COLO829 (cell line): ENCODE measurements around the gene KRTCAP3.

Experiments used
- DNase-seq: peaks from one replicate; pipeline ENCODE4 v3.0.0; 2012; ENCODE audit warnings: low spot score

The KRTCAP3 gene

DNA sequence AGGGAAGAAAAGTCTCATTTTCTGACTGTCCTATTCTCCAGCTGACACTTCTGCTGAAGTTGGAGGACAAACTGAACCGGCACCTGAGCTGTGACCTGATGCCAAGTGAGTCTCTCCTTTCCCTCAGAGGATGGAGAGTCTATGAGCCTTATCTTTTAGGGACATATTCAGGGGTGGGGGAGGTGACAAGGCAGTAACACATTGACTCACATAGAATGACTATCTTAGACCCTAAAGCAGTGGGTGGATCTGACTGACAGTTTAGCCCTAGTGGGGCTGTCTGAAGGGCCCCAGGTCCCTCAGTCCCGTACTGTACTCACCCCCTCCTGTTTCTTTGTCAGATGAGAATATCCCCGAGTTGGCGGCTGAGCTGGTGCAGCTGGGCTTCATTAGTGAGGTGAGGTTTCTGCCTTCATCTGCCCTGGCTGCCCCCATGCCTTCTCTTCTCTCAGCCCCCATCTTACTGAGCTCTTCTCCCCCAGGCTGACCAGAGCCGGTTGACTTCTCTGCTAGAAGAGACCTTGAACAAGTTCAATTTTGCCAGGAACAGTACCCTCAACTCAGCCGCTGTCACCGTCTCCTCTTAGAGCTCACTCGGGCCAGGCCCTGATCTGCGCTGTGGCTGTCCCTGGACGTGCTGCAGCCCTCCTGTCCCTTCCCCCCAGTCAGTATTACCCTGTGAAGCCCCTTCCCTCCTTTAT is 805 bp upstream of the KRTCAP3 start:
- DNase-seq: no peak

DNA sequence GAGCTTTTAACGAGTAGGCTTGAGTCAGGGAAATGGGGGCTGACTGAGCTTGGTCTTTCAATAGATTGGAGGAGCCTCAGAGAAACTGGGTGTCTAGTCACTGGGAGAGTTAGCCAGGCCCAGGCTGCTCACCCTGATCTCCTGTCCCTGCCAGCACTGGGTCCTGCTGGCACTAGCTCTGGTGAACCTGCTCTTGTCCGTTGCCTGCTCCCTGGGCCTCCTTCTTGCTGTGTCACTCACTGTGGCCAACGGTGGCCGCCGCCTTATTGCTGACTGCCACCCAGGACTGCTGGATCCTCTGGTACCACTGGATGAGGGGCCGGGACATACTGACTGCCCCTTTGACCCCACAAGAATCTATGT is 720 bp downstream of the KRTCAP3 start:
- no peak for DNase-seq

DNA sequence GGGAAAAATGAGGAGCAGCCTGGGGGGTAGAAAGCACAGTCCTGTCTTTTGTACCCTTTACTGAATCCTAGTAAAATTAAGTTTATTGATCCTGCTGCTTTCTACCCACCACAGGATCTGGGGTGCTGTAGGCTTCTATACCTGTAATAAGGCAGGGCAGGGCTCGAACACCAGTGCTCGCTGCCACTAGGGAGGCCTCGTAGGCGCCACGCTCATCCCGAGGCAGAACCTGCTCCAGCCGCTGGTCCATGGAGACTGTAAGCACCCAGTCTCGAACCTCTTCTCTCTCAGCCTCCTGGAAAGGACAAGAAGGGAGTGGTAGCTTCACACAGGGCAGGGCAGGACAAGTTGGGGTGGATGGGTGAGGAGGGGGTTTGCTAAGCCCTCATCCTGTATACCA is 3.0 kb downstream of the KRTCAP3 start:
- DNase-seq: no peak

DNA sequence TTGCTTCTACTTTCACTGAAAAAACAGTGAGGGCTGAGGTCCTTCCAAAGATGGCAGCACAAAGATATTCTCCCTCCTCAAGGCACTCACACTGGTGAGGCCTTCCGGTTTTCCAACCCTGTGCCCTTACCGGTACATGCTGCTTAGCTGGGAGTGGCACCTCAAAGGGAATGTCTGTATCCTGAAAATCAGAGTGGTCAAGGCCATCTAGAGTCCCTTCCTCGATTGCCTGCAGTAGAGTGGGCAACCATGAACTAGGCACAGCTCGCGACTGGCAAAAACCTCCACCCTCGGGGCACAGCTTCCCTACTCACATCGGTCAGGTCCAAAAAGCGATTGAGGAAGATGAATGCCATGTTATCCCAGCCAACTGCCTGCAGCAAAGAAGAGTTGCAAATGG is 3.4 kb downstream of the KRTCAP3 start:
- DNase-seq: no peak

DNA sequence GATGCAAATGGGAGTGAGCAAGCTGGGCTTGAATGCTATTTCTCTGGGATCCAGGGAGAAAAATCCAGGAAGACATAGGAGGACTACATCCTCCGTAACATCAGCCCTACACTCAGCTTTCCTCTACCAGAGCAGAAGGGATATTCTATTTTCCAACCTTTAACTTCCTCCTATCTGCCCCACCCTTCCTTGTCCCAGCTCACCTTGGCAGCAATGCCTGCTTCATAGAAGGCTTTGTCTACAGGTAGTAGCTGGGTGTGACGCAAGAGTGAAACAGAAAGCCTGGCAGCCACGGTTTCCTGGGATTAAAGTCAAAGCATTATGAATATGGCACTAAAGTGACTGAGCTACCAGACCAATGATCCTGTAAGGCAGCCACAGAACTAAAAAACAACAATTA is 3.9 kb downstream of the KRTCAP3 start:
- no peak for DNase-seq

DNA sequence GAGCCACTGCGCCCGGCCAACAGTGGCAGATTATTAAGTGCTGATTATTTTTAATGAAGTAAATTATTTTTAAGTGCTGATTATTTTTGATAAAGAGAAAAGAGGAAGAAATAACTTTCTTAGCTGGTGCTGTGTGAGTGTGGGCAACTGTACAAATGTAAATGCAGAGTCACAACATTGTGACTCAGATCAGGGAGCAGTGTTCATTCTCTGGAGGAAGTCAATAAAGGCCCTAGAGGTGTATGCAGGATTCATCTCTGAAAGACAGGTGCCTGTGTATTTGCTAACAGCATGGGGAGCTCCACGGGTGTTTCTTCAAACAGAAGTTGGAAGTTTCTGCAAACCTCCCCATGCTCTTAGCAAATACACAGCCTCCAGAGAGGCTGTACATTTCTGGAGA is 6.2 kb downstream of the KRTCAP3 start:
- DNase-seq: no peak

DNA sequence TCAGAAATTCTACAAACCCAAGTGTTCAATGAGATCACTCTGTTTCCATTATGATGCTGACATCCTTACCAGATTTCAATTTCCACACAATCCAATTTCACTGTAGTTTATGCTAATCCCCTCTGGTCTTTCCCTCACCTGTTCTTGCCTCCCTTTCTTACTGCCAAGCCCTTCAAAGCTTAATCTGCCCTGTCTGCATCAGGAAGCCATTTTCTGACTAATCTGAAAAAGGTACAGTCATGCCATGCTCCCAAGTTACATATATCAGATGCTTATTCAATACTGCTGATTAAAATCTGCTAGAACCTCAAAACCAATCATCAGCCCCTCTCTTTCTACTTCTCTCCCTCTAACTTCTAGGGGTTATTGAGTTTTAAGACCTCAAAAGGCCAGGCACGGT is 8.9 kb downstream of the KRTCAP3 start:
- no peak for DNase-seq

DNA sequence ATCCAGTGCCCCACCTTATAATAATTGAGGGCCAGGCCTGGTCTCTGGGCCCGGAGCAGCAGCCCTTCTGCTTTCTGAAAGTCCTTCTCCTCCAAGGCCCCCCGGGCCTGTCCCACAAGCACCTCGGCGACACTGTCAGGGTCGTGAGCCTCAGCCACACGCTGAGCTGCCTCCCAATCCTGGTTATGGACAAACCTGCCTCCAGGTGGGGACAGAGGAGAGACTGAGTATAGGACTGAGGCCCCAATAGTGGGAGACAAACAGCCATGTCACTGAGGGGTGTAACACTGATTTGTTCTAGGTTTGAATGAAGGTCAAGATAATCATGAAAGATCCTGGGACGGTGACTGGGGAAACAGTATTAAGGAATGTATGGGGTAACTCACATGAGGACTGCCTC is 11.8 kb downstream of the KRTCAP3 start:
- no peak for DNase-seq

DNA sequence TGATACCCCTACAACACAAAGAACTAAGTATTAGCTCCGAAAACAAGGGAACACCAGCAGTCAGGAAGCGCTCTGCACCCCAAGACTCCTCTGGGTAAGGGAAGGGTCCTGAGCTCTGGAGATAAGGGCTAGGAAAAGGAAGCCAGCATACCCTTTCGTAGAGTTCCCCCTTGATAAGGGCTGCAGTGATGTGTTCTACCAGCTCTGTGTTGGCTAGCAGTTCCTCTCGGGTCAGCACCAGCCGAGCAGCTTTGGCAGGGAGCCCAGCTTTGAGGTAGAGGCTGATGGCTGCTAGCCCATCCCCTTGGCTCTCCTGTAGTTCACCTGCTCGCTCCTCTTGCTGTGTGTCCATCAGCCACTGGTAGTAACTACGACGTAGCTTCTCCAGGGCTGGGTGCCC is 18.9 kb downstream of the KRTCAP3 start:
- no peak for DNase-seq

DNA sequence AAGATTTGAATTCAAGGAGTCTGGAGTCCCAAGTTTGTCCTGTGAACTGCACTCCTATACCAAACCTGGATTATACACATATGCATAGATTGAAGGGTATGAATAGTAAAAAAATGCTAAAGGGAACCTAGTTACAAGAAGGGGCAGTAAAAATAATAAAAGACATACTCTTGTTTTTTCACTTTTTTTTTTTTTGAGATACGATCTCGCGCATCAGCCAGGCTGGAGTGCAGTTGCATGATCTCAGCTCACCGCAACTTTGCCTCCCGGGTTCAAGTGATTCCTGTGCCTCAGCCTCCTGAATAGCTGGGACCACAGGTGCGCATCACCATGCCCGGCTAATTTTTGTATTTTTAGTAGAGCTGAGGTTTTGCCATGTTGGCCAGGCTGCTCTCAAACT is 22.3 kb downstream of the KRTCAP3 start:
- no peak for DNase-seq

DNA sequence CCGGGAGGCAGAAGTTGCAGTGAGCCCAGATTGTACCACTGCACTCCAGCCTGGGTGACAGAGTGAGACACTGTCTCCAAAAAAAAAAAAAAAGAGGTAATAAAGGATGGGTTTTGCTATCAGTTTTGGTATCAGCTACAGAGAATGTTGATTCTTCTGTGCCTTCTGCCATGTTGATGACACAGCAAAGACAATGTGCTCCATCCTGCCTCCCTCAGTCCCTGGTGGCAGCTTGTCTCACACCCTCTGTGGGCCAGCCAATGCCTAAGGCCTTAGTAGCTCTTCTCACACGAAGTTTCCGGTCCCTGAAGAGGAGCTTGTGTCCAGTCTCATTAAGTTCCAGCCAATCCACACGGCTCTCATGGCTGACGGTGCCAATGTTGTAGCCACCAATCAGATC is 29.8 kb downstream of the KRTCAP3 start:
- no peak for DNase-seq

DNA sequence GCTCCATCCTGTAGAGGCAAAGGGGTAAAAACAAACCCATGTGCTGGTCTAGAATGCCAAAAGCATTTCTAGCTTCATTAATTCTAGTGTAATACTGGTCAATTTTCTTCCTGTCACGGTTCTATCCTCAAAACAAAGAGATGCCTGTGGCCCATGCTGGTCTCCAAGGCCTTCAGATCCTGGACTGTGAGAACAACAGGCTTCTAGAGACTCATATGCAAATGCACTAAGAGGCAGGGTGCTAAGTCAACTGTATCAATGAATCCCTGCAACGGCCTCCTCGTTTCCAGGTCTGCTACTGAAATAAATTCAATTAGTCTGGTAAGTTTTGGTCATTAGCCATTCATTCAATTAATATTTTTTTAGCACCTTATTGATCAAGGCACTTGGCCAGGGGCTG is 43.3 kb downstream of the KRTCAP3 start:
- DNase-seq: peak; percentile 13

DNA sequence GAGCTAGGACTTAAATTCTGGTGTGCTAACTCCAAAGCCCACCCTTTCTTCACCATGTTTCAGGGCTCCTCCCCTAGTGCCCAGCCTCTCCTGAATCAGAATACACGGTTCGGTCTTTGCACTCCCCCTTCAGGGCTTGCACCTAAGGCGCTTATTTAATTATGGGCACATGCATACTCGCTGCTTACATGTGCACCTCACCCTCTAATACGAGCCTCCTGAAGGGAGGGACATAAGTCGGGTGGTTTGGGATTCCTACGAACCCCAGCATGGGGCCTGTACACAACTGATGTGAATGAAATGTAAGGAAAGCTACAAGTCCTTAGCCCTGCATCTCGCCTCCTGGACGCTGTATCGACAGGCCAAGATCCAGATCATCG is 46.9 kb downstream of the KRTCAP3 start:
- no peak for DNase-seq

DNA sequence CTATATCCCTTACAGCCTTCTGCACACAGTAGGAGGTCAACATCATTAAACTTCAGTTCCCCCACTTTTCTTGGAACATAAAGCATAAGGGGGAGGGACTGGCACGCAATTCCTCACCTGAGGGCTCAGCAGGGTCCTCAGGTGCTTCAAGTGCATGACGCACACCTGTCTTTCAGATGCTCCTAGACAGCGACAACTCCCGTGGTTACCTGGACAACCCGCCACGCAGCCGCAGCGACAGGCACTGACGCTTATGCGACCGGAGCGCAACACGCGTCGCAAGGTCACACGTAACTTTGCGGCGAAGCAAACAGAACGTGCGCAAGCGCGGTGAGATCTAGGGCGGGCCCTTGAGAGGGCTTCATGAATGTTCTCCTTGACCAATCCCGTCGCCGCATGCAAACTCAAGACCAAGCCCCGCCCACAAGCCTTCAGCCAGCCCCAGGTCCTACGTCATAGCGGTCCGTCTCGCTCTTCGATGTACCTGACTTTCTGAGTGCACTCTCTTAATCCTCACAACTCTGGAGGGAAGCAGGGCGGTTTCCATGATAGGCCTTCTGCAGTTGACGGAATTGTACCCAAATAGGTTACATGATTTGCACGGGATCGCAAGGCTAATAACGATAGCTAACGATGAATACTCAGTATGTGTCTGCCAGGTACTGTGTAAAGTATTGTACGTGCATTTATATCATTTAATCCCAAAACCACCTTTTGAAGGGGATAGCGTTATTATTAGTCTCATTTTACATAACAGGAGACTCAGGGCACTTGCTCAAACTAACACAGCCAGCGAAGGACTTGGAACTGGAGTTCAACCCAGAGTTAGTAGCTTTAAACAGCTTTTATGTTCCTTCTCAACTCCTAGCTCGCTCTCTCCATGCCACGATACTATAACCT is 47.6 kb downstream of the KRTCAP3 start, which contains the start of gene IFT172:
IFT172 (minus strand) TSS at position 246 of the 900 bp plus-strand sequence; CDS start at position 156, 90 bp downstream.
- DNase-seq: peak; percentile 97

DNA sequence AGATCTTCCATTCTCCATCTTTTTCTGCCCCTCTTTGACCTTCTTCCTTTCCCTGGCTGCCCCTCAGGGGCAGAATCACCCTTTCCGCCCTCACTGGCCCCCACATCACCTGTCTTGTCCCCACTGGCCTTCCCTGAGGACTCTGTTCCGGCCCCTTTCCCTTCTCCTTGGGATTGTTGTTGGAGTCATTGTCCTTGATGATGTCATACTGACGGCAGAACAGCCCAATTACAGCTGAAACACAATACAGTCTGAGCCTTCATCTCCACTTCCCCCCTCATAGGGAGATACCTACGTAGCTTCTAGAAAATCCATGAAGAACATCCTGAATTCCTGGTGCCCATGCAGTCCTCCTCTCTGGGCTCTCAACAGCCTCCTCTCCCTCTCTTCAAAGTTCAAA is 50.4 kb downstream of the KRTCAP3 start:
- DNase-seq: no peak

DNA sequence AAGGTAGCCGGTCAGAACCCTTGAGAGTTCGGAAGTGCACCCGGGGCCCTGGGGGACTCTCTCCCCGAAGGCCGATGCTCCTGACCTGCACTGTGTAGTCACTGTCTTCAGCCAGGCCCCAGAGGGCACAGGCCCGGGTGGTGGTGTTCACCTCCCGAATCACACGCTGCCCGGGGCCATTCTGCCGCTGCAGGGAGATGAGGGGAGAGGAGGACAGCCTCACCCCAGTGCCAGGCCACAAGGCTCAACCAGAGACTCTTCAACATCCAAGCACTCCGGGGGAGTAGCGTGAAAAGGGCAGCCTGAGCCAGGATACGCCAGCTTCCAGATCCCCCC is 51.7 kb downstream of the KRTCAP3 start:
- no peak for DNase-seq
